Spleen (tissue), 11 donors: ENCODE measurements around the gene FHIT. TPM values are rescaled to one million over a fixed set of nuclear protein-coding genes. Genes with fewer than 3 reads are reported as not detected.

ENCODE experiments used
- DNase-seq: peaks from one replicate; pipeline ENCODE4 v3.0.0-alpha.2; 2020
- H3K27ac ChIP-seq, 8 donors: fragments of 200-600 bp; sonication (generic) in 7 of 8; 1 replicate in 4 of 8; 2 replicates in 4 of 8; pipeline versions ENCODE4 v1.5.0 to v1.8.0; 2016 to 2021; ENCODE audit warnings: inconsistent platforms in 4 of 8, mild to moderate bottlenecking in 4 of 8, moderate library complexity in 1 of 8
- H3K27me3 ChIP-seq, 7 donors: fragments of 200-600 bp; sonication (generic) in 6 of 7; replicated peaks in 1 of 7; 1 replicate in 4 of 7; 2 replicates in 3 of 7; pipeline versions ENCODE4 v1.5.0 to v1.8.0; 2016 to 2021; ENCODE audit warnings: inconsistent platforms in 3 of 7, mild to moderate bottlenecking in 1 of 7
- H3K36me3 ChIP-seq, 6 donors: fragments of 200-600 bp; sonication (generic) in 5 of 6; 1 replicate in 4 of 6; 2 replicates in 2 of 6; pipeline versions ENCODE4 v1.5.0 to v1.8.0; 2016 to 2021; ENCODE audit warnings: inconsistent platforms in 2 of 6
- H3K4me1 ChIP-seq, 6 donors: fragments of 200-600 bp; sonication (generic) in 5 of 6; 1 replicate in 3 of 6; 2 replicates in 3 of 6; pipeline versions ENCODE4 v1.5.0 to v1.8.0; 2016 to 2021; ENCODE audit warnings: inconsistent platforms in 3 of 6
- H3K4me3 ChIP-seq, 8 donors: fragments of 200-600 bp; sonication (generic) in 7 of 8; 1 replicate in 4 of 8; 2 replicates in 4 of 8; pipeline versions ENCODE4 v1.5.0 to v1.8.0; 2016 to 2021; ENCODE audit warnings: inconsistent platforms in 4 of 8, mild to moderate bottlenecking in 4 of 8, moderate library complexity in 2 of 8
- H3K9me3 ChIP-seq, 8 donors: fragments of 200-600 bp; sonication (generic) in 7 of 8; 1 replicate in 4 of 8; 2 replicates in 4 of 8; pipeline versions ENCODE4 v1.5.0 to v1.8.0; 2016 to 2021; ENCODE audit warnings: inconsistent platforms in 4 of 8
- CTCF ChIP-seq, 11 experiments: fragments of 200-600 bp in 7 of 11; fragments of 450-650 bp in 4 of 11; sonication (generic) in 4 of 11; IDR thresholded peaks in 8 of 11; conservative IDR thresholded peaks in 3 of 11; 1 replicate in 7 of 11; 2 replicates in 4 of 11; pipeline versions ENCODE4 v1.4.0 to v1.8.0; 2016 to 2021; ENCODE audit warnings: antibody characterized with exemption in 11 of 11, inconsistent platforms in 4 of 11, mild to moderate bottlenecking in 1 of 11
- POLR2A ChIP-seq, 3 donors: fragments of 450-650 bp; IDR thresholded peaks; one replicate each; pipeline ENCODE4 v1.5.1; 2017; ENCODE audit warnings: antibody characterized with exemption in 3 of 3, mild to moderate bottlenecking in 1 of 3
- POLR2AphosphoS5 ChIP-seq, 3 donors: sonication (generic); formaldehyde crosslinking; IDR thresholded peaks; one replicate each; pipeline ENCODE4 v1.5.1; 2017; ENCODE audit warnings: antibody characterized with exemption in 3 of 3
- WGBS, 5 donors: extraction: QIAGEN DNeasy Blood & Tissue Kit in 3 of 5; methylation state at CpG; one replicate each; pipeline versions ENCODE4 v1.1.5 to v1.1.7; 2013 to 2018; 5-methylcytosine and 5-hydroxymethylcytosine counted together
- intact Hi-C: fragments of 100-400 bp; cut with DNase I; formaldehyde crosslinking; loops from one replicate; pipeline ENCODE4 v1.15.0; 2023; ENCODE audit warnings: low total_unique reads
- polyA plus RNA-seq, 3 donors: library from polyadenylated mRNA; stranded (reverse); fragments of 200-250 nt; gene quantifications; one replicate each; pipeline ENCODE4 v1.2.1, GENCODE V29; 2013
- total RNA-seq, 7 donors: library from RNA; depleted of rRNA in 3 of 7; stranded (reverse); fragments of >200 nt in 3 of 7; fragmentation: NEBNext Ultra II Directional in 4 of 7; extraction: Animal tissue kit (Norgen Biotek cat#: 25700) in 4 of 7; gene quantifications; one replicate each; pipeline versions ENCODE4 v1.1.0 to v1.2.1, GENCODE V29; 2016 to 2021
- donor health status: healthy with polysubstance abuse.
- donor health status: DM: no; HTN: no; CAD: no; lungs with moderate emphysema.
- donor health status: DM: no; HTN: no; CAD: no.
- donor health status: Bipolar disorder and iron deficiency.
- donor health status: healthy.
- donor health status: DM: no; HTN: no; CAD: no.
- donor health status: DM: yes; HTN: yes; CAD: no.

FHIT gene
- total and polyA plus RNA-seq, 10 donors: 4.1 to 23.1 (median 12.2) TPM

- Histone ChIP-seq H3K27me3 (no peaks in the 10 kb centered on the region), H3K4me3 (no peak overlapping the region), H3K36me3 (no peaks in the 10 kb centered on the region), H3K9me3 (no peaks in the 10 kb centered on the region), H3K4me1 (no peaks in the 10 kb centered on the region), H3K27ac (peak overlapping the region in 1 of 8 donors; percentile 34)
- intact Hi-C loops: no loop called here
- DNase-seq: no peak
- WGBS, 5 donors: 23 to 88% (median 67%) methylated on average over 2 of the region's 2 CpGs
- TF ChIP-seq CTCF (IDR thresholded peaks at IDR 0.05 in 8 of 11, conservative IDR thresholded peaks at IDR 0.05 in 3 of 11) (no peak), POLR2AphosphoS5 (IDR thresholded peaks at IDR 0.05) (no peak), POLR2A (IDR thresholded peaks at IDR 0.05) (no peak)
Measured at GRCh38 chr3:60065227-60065868, 1185.9 kb downstream of the FHIT start.

GRCh38 chr3:60064210-60065178 is 1186.8 kb downstream of the FHIT start:
- Histone ChIP-seq H3K4me1 (no peaks in the 10 kb centered on the region), H3K27ac (no peak overlapping the region), H3K9me3 (peaks cover 0 to under 1% (median 0%) of the 10 kb centered on the region in 8 donors), H3K27me3 (no peaks in the 10 kb centered on the region), H3K4me3 (no peak overlapping the region), H3K36me3 (no peaks in the 10 kb centered on the region)
- 80 to 95% (median 85%) methylated on average over 3 of the region's 3 CpGs for WGBS, 5 donors
- DNase-seq: no peak
- intact Hi-C loops: no loop called here
- TF ChIP-seq POLR2AphosphoS5 (IDR thresholded peaks at IDR 0.05) (no peak), CTCF (IDR thresholded peaks at IDR 0.05 in 8 of 11, conservative IDR thresholded peaks at IDR 0.05 in 3 of 11) (no peak), POLR2A (IDR thresholded peaks at IDR 0.05) (no peak)

DNA sequence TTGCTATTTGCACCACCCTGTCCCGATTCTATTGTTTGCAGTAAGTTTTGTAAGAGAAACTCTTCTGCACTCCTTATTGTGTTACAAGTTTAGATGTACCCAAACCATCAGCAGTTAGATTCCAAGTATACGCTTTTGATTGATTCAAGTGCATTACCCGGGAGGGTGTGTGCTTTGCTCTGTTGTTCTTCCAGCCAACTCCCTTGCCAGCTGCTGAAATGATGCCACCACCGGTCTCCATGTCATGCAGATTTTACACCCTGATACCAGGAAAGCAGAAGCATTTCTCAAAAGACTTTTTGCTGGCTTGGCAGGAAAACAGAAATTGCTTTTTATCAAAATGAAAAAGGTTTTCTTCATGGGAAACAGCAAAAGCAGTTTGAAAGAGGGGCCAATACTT is 1194.8 kb downstream of the FHIT start:
- no peak overlapping the region for H3K4me3 ChIP-seq
- no peaks in the 10 kb centered on the region for H3K27me3 ChIP-seq
- H3K9me3 ChIP-seq: peaks cover 0 to 12% (median 3%) of the 10 kb centered on the region in 8 donors
- no peak for DNase-seq
- intact Hi-C loops: no loop called here
- 40 to 56% (median 48%) methylated on average over 4 of the region's 4 CpGs for WGBS, 5 donors
- H3K4me1 ChIP-seq: no peaks in the 10 kb centered on the region
- H3K27ac ChIP-seq: no peak overlapping the region
- H3K36me3 ChIP-seq: no peaks in the 10 kb centered on the region
- no peak for TF ChIP-seq POLR2A (IDR thresholded peaks at IDR 0.05)

DNA sequence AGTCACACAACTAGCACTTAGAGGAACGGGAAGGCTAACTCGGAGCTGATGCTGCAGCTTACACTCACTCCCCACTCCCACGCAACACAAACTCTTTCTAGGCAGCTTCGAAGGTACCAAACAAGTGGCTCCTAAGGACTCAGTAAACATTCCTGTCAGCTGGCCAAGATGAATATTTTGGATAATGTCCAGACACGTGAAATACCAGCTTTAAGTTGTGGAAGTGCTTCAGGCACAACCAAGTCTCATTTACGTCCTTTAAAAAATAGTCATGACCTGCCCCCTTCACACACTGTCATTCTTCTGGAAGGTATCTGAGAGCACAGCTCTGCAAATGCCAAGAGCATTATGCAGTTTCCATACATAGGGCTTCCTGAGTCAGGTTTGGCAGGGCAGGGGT is 1195.5 kb downstream of the FHIT start:
- intact Hi-C loops: no loop called here
- Histone ChIP-seq H3K9me3 (peaks cover 0 to 12% (median 3%) of the 10 kb centered on the region in 8 donors), H3K27me3 (no peaks in the 10 kb centered on the region), H3K36me3 (no peaks in the 10 kb centered on the region), H3K4me1 (no peaks in the 10 kb centered on the region), H3K4me3 (no peak overlapping the region), H3K27ac (no peak overlapping the region)
- TF ChIP-seq POLR2A (IDR thresholded peaks at IDR 0.05) (no peak), CTCF (IDR thresholded peaks at IDR 0.05 in 8 of 11, conservative IDR thresholded peaks at IDR 0.05 in 3 of 11) (no peak), POLR2AphosphoS5 (IDR thresholded peaks at IDR 0.05) (no peak)
- 64 to 85% (median 69%) methylated on average over 6 of the region's 6 CpGs for WGBS, 5 donors
- DNase-seq: no peak
